Thymus (tissue), 11 donors: ENCODE data around the gene SHISA5. TPM values are rescaled to one million over a fixed set of nuclear protein-coding genes. Genes with fewer than 3 reads are reported as not detected.

ENCODE experiments used
- DNase-seq, 9 donors: peaks; one replicate each; pipeline ENCODE4 v3.0.0-alpha.2; 2013; ENCODE audit warnings: low spot score in 9 of 9, low read depth in 6 of 9, missing footprints in 1 of 9
- H3K27ac ChIP-seq, 2 donors: one replicate each; pipeline ENCODE4 v1.5.1; 2013; ENCODE audit warnings: control low read depth in 1 of 2, low read depth in 1 of 2, low read length in 1 of 2, mild to moderate bottlenecking in 1 of 2, moderate library complexity in 1 of 2
- H3K27me3 ChIP-seq, 2 donors: one replicate each; pipeline ENCODE4 v1.5.1; 2013; ENCODE audit warnings: low read length in 1 of 2; ENCODE audit not compliant: control insufficient read depth in 2 of 2, insufficient read depth in 1 of 2
- H3K36me3 ChIP-seq, 2 donors: one replicate each; pipeline ENCODE4 v1.5.1; 2013; ENCODE audit warnings: low read length in 1 of 2, mild to moderate bottlenecking in 1 of 2, moderate library complexity in 1 of 2; ENCODE audit not compliant: control insufficient read depth in 2 of 2, insufficient read depth in 2 of 2
- H3K4me1 ChIP-seq, 2 donors: one replicate each; pipeline ENCODE4 v1.5.1; 2013; ENCODE audit warnings: low read length in 2 of 2; ENCODE audit not compliant: control insufficient read depth in 2 of 2, insufficient read depth in 2 of 2
- H3K4me3 ChIP-seq, 2 donors: one replicate each; pipeline ENCODE4 v1.5.1; 2013; ENCODE audit warnings: low read length in 2 of 2, control low read depth in 1 of 2, mild to moderate bottlenecking in 1 of 2
- H3K9me3 ChIP-seq, 2 donors: one replicate each; pipeline ENCODE4 v1.5.1; 2013; ENCODE audit warnings: low read length in 1 of 2, mild to moderate bottlenecking in 1 of 2; ENCODE audit not compliant: control insufficient read depth in 2 of 2, insufficient read depth in 1 of 2
- WGBS: extraction: QIAGEN DNeasy Blood & Tissue Kit; methylation state at CpG from one replicate; pipeline ENCODE4 v1.1.7; 2013; 5-methylcytosine and 5-hydroxymethylcytosine counted together
- polyA plus RNA-seq: library from polyadenylated mRNA; stranded (reverse); fragments of 200-250 nt; gene quantifications from one replicate; pipeline ENCODE4 v1.2.3, GENCODE V29; 2013
- total RNA-seq: library from RNA; stranded (reverse); fragments of 120-200 nt; gene quantifications from one replicate; pipeline ENCODE4 v1.2.4, GENCODE V29; 2013
- donor health status: healthy.

The SHISA5 gene
- total and polyA plus RNA-seq, 2 donors = 104 to 115 TPM

DNA sequence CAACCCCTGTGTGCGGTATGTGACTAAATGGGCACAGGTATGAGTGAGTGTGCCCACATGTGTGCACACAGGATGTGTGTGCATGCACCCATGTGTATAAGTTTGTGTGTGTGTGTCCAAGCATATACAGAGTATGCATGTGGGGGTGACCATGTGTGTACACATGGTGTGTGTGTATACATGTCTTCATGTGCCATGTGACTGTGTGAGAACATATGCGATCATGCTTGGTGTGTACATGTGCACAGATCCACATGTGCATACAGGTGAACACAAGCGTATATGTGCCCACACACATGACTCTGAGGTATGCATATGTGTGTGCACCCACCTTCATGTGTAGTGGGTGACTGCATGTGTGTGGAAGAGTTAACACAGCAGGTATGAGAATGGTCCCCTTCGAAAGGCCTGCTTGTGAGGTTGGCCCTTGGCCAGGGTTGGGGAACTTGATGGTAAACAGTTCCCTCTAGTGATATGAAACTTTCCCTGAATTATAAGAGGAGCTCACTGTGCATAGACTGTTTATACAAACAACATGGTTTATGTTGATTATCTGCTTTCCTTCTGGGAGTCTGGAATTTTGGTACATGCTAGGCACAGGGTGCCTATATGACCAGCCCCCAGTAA lies 42.3 kb upstream of the SHISA5 start:
- DNase-seq = no peak
- WGBS = 91% methylated on average over 4 of the region's 4 CpGs
- H3K36me3 ChIP-seq = no peaks in the 10 kb centered on the region

DNA sequence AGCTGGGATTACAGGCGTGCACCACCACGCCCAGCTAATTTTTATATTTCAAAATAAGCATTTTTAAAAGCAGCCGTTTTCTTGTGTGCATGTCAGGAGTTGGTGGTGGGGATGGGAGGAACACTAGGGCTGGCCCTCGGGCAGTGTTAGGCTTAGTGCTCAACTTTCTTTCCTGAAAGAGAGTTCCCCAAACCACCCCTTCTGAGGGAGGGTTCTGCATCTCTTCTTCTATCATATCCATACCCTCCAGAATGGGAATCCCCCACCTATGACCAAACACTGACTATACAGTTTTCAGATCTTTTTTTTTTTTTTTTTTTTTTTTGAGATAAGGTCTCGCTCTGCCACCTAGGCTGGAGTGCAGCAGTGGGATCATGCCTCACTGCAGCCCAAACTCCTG lies 40.2 kb upstream of the SHISA5 start:
- H3K27ac ChIP-seq = no peak overlapping the region
- H3K36me3 ChIP-seq = no peaks in the 10 kb centered on the region
- peaks cover 0 to 5% of the 10 kb centered on the region in 2 donors for H3K9me3 ChIP-seq
- no peaks in the 10 kb centered on the region for H3K4me1 ChIP-seq
- peaks cover 0 to 4% of the 10 kb centered on the region in 2 donors for H3K27me3 ChIP-seq
- WGBS = 94% methylated on average over 5 of the region's 5 CpGs
- no peak overlapping the region for H3K4me3 ChIP-seq
- DNase-seq = no peak

More for the DNA sequence above, 42.3 kb upstream of the SHISA5 start:
- H3K4me1 ChIP-seq = no peaks in the 10 kb centered on the region
- H3K9me3 ChIP-seq = no peaks in the 10 kb centered on the region
- H3K4me3 ChIP-seq = no peak overlapping the region
- peaks cover 0 to 4% of the 10 kb centered on the region in 2 donors for H3K27me3 ChIP-seq
- H3K27ac ChIP-seq = no peak overlapping the region

DNA sequence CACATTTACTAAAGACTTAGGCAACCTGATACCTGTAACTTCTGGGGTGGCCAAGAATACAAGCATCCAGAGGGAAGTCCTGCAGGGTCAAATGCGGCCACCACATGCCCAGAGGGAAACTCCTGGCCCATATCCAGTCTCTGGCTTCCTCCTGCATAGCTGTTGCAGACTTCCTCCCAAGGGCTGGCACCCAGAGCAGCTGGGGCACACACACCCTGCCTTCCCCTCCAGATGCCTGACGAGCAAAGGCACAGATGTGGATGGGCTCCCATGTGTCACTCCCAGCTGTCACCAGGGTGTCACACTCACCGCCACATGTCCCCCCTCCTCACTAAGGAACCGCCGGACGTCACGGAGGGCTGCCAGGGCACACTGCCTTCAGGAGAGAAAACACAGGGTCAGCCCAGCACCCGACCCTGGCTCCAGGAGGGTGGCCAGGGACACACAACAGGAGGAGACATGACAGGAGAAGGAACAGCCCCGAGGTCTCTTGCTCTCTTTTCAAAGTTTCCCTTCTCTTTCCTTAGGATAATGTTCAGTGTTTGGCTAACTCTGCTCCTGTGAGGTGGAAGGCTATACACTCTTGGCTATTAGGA lies 39.4 kb upstream of the SHISA5 start:
- 29% methylated on average over 9 of the region's 9 CpGs for WGBS
- no peak overlapping the region for H3K27ac ChIP-seq

DNA sequence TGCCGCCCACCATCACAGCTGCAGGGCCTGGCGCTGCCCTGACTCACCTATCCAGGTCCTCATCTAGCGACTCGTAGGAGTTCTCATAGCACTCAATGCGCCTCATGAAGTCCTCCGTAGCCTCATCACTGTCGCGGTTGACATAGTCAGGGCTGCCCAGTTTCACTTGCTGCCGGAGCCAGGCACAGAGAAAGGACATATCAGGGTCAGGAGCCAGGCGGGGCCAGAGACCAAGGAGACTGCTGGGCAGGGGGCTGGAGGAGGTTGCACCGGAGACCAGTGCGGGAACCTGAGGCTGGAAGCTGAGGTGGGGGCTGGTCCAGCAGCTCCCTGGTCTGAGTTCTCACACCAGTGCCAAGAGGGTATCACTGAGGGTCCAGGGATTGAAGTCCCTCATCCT lies 34.5 kb upstream of the SHISA5 start:
- no peak overlapping the region for H3K4me3 ChIP-seq
- no peak for DNase-seq
- H3K4me1 ChIP-seq = no peaks in the 10 kb centered on the region
- H3K27ac ChIP-seq = no peak overlapping the region
- no peaks in the 10 kb centered on the region for H3K36me3 ChIP-seq
- H3K27me3 ChIP-seq = peaks cover 0 to 4% of the 10 kb centered on the region in 2 donors
- WGBS = 97% methylated on average over 12 of the region's 12 CpGs
- H3K9me3 ChIP-seq = peaks cover 0 to 5% of the 10 kb centered on the region in 2 donors

More for the DNA sequence above, 39.4 kb upstream of the SHISA5 start:
- Histone ChIP-seq H3K27me3 (peaks cover 0 to 4% of the 10 kb centered on the region in 2 donors), H3K4me1 (no peaks in the 10 kb centered on the region), H3K9me3 (peaks cover 0 to 5% of the 10 kb centered on the region in 2 donors), H3K36me3 (no peaks in the 10 kb centered on the region), H3K4me3 (no peak overlapping the region)
- no peak for DNase-seq

DNA sequence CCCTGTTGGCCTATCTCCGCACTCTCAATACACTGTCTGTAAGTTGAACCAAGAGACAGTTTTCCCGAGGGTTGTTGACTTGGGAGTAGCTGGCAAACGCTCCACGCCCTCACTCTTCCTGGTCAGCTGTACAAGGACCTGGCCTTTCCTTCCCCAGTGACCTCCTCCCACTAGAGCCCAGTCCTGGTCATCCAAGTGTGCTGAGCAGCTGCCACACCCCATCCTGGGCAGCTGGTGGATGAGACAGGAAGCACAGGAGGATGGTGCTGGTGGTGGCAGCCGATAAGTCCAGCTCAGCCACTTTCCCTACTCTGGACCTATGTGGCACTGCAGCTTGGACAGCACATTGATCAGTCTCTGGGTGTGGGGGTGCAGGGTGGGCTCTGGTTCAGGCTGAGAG lies 32.8 kb upstream of the SHISA5 start:
- Histone ChIP-seq H3K27me3 (no peaks in the 10 kb centered on the region), H3K36me3 (no peaks in the 10 kb centered on the region), H3K4me3 (no peak overlapping the region), H3K9me3 (peaks cover 0 to 5% of the 10 kb centered on the region in 2 donors), H3K27ac (no peak overlapping the region), H3K4me1 (no peaks in the 10 kb centered on the region)
- no peak for DNase-seq
- WGBS = 96% methylated on average over 5 of the region's 5 CpGs

DNA sequence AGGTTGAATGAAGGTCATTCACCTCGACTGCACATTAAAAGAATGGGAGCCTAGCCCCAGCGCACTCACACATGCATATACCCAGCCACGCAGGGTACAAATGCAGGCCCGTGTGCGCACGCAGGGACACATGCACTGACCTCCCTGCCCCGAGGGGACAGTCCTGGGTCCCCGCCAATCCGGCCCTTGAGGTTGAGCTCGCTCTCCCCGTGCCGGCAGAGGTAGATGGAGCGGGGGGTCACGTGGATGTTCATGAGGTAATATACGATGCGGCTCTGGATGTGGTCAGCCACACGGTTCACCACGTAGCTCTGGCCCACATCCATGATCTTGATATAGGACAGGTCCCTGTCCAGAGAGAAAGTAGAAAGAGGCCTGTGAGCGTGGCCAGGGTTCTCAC lies 32.1 kb upstream of the SHISA5 start:
- Histone ChIP-seq H3K9me3 (peaks cover 0 to 5% of the 10 kb centered on the region in 2 donors), H3K36me3 (no peaks in the 10 kb centered on the region), H3K4me1 (no peaks in the 10 kb centered on the region), H3K4me3 (no peak overlapping the region), H3K27me3 (no peaks in the 10 kb centered on the region), H3K27ac (no peak overlapping the region)
- DNase-seq = no peak
- WGBS = 96% methylated on average over 19 of the region's 19 CpGs

DNA sequence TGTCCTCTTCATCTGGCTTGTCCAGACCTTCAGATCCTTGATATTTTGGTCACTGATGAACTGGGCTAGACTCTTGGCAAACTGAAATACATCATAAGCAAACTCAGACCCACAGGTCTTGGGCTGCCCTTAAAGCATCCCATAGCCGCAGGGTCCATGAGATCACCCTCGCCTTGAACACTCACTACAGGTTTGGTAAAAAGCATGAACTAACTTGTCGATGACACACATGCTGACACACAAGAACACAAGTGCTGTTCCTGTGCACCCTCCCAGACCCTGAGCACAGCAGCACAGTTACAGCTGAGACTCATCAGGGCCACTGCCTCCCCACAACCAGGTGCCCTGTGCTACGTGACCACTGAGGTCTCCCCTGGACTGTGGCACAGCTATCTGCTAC lies 31.6 kb upstream of the SHISA5 start:
- no peak for DNase-seq
- no peaks in the 10 kb centered on the region for H3K27me3 ChIP-seq
- no peak overlapping the region for H3K27ac ChIP-seq
- no peak overlapping the region for H3K4me3 ChIP-seq
- H3K9me3 ChIP-seq = peaks cover 0 to 5% of the 10 kb centered on the region in 2 donors
- H3K4me1 ChIP-seq = no peaks in the 10 kb centered on the region
- H3K36me3 ChIP-seq = no peaks in the 10 kb centered on the region
- 98% methylated on average over 4 of the region's 4 CpGs for WGBS

DNA sequence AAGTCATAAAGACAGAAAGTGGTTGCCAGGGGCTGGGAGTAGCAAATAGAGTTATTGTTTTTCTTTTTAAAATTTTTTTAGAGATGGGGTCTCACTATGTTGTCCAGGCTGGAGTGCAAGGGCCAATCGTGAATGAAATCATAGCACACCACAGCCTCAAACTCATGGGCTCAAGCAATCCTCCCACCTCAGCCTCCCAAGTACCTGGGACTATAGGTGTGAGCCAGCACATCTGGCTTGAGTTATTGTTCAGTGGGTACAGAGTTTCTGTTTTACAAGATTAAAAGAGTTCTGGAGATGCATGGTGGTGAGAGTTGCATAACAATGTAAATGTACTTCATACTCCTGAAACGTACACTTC lies 29.0 kb upstream of the SHISA5 start:
- no peaks in the 10 kb centered on the region for H3K27me3 ChIP-seq
- WGBS = 93% methylated on average over 2 of the region's 2 CpGs
- H3K4me3 ChIP-seq = no peak overlapping the region
- H3K9me3 ChIP-seq = no peaks in the 10 kb centered on the region
- no peak overlapping the region for H3K27ac ChIP-seq
- no peak for DNase-seq
- H3K4me1 ChIP-seq = no peaks in the 10 kb centered on the region
- H3K36me3 ChIP-seq = no peaks in the 10 kb centered on the region

DNA sequence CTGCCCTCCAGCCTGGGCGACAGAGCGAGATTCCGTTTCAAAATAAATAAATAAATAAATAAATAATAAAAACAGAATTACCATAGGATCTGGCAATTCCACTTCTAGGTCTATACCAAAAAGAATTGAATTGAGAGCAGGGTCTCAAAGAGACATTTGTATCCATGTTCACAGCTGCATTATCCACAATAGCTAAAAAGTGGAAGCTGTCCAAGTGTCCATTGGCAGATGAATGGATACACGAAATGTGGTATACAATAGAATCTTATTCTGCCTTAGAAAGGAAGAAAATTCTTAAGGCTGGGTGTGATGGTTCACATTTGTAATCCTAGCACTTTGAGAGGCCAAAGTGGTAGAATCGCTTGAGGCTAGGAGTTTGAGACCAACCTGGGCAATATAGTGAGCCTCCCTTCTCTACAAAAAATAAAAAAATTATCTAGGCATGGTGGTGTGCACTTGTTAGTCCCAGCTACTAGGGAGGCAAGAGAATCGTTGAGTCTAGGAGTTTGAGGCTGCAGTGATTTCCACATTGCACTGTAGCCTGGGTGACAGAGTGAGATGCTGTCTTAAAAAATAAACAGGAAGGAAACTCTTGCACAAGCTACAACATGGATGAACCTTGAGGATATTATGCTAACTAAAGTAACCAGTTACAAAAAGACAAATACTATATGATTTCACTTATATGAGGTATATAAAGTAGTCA lies 28.4 kb upstream of the SHISA5 start:
- DNase-seq = no peak
- no peak overlapping the region for H3K4me3 ChIP-seq
- H3K9me3 ChIP-seq = no peaks in the 10 kb centered on the region
- WGBS = 97% methylated on average over 6 of the region's 6 CpGs
- no peaks in the 10 kb centered on the region for H3K27me3 ChIP-seq
- no peaks in the 10 kb centered on the region for H3K4me1 ChIP-seq
- no peak overlapping the region for H3K27ac ChIP-seq
- H3K36me3 ChIP-seq = no peaks in the 10 kb centered on the region
